Gastroesophageal sphincter (tissue), 4 donors: ENCODE measurements around the gene SDF4. TPM values are rescaled to one million over a fixed set of nuclear protein-coding genes. Genes with fewer than 3 reads are reported as not detected.

ENCODE experiments used
- ATAC-seq: fragments of 150-250 bp; one replicate; pipeline ENCODE4 v1.9.1; 2016; ENCODE audit warnings: mild to moderate bottlenecking, moderate library complexity
- H3K27ac ChIP-seq, 4 donors: fragments of 200-600 bp; sonication (generic) in 3 of 4; 1 replicate in 3 of 4; 2 replicates in 1 of 4; pipeline ENCODE4 v1.5.1; 2016 to 2019
- H3K27me3 ChIP-seq: fragments of 200-600 bp; sonication (generic); one replicate; pipeline ENCODE4 v1.5.1; 2019
- H3K36me3 ChIP-seq, 2 donors: fragments of 200-600 bp; sonication (generic); one replicate each; pipeline ENCODE4 v1.5.1; 2019; ENCODE audit warnings: control low read depth in 1 of 2
- H3K4me1 ChIP-seq, 3 donors: fragments of 200-600 bp; sonication (generic); 1 replicate in 2 of 3; 2 replicates in 1 of 3; pipeline ENCODE4 v1.5.1; 2016 to 2019; ENCODE audit warnings: control low read depth in 2 of 3
- H3K4me3 ChIP-seq, 2 donors: fragments of 200-600 bp; sonication (generic); one replicate each; pipeline ENCODE4 v1.5.1; 2019; ENCODE audit warnings: mild to moderate bottlenecking in 1 of 2, moderate library complexity in 1 of 2
- H3K9me3 ChIP-seq, 3 donors: fragments of 200-600 bp; sonication (generic); one replicate each; pipeline ENCODE4 v1.5.1; 2017 to 2019; ENCODE audit warnings: control low read depth in 2 of 3
- EP300 ChIP-seq: sonication (generic); formaldehyde crosslinking; IDR thresholded peaks from one replicate; pipeline ENCODE4 v1.6.1; 2017; ENCODE audit warnings: antibody characterized with exemption, mild to moderate bottlenecking
- POLR2A ChIP-seq, 2 donors: fragments of 450-650 bp; IDR thresholded peaks; one replicate each; pipeline ENCODE4 v1.6.1; 2017; ENCODE audit warnings: antibody characterized with exemption in 2 of 2, mild to moderate bottlenecking in 2 of 2, moderate library complexity in 1 of 2
- POLR2AphosphoS5 ChIP-seq: sonication (generic); formaldehyde crosslinking; IDR thresholded peaks from one replicate; pipeline ENCODE4 v1.6.1; 2017; ENCODE audit warnings: antibody characterized with exemption
- WGBS, 2 donors: methylation state at CpG; one replicate each; pipeline ENCODE4 v1.1.5; 2018; ENCODE audit warnings: low coverage in 1 of 2; 5-methylcytosine and 5-hydroxymethylcytosine counted together
- total RNA-seq, 4 donors: library from RNA; depleted of rRNA; stranded (reverse); fragments of >200 nt; gene quantifications; one replicate each; pipeline ENCODE4 v1.1.0, GENCODE V29; 2016
- TF ChIP-seq, protein P1 (sequence below), 4 experiments: fragments of 200-600 bp in 2 of 4; fragments of 450-650 bp in 2 of 4; sonication (generic) in 1 of 4; IDR thresholded peaks; one replicate each; pipeline ENCODE4 v1.5.1; 2017 to 2019; ENCODE audit warnings: antibody characterized with exemption in 4 of 4, mild to moderate bottlenecking in 2 of 4, moderate library complexity in 2 of 4

SDF4 gene
- total RNA-seq, 4 donors from 2014 or later: 84.2 to 115 (median 93.9) TPM

DNA sequence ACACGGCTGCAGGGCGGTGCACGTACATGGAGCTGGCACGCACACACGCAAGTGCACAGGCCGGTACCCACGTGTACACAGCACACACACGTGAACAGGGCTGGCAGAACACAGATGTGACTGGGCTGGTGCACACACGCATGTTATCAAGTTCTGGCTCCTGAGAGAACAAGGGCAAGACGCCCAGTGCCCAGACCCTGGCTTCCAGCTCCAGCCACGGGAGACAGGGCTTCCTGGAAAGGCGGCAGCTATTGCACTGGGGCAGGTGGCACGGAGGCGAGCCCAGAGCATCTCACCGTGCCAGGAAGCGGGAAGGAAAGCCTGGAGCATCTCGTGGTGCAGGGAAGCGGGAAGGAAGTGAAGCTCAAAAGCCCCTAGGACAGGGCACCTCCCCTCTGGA lies 5.9 kb downstream of the SDF4 start:
- no peak overlapping the region for H3K4me3 ChIP-seq
- no peak overlapping the region for H3K27ac ChIP-seq
- H3K36me3 ChIP-seq: peaks cover 0 to 88% of the 10 kb centered on the region in 2 donors
- peaks cover 0 to 53% (median 15%) of the 10 kb centered on the region in 3 donors for H3K4me1 ChIP-seq
- TF ChIP-seq, protein P1, sequence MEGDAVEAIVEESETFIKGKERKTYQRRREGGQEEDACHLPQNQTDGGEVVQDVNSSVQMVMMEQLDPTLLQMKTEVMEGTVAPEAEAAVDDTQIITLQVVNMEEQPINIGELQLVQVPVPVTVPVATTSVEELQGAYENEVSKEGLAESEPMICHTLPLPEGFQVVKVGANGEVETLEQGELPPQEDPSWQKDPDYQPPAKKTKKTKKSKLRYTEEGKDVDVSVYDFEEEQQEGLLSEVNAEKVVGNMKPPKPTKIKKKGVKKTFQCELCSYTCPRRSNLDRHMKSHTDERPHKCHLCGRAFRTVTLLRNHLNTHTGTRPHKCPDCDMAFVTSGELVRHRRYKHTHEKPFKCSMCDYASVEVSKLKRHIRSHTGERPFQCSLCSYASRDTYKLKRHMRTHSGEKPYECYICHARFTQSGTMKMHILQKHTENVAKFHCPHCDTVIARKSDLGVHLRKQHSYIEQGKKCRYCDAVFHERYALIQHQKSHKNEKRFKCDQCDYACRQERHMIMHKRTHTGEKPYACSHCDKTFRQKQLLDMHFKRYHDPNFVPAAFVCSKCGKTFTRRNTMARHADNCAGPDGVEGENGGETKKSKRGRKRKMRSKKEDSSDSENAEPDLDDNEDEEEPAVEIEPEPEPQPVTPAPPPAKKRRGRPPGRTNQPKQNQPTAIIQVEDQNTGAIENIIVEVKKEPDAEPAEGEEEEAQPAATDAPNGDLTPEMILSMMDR (IDR thresholded peaks at IDR 0.05): no peak
- TF ChIP-seq EP300 (no peak), POLR2A (IDR thresholded peaks at IDR 0.05) (no peak), POLR2AphosphoS5 (no peak)
- ATAC-seq: no peak
- no peaks in the 10 kb centered on the region for H3K27me3 ChIP-seq
- 82% methylated on average over 5 of the region's 18 CpGs; no CpG with 5 or more reads in 1 of the 2 donors for whole genome bisulfite sequencing, 2 donors
- no peaks in the 10 kb centered on the region for H3K9me3 ChIP-seq

DNA sequence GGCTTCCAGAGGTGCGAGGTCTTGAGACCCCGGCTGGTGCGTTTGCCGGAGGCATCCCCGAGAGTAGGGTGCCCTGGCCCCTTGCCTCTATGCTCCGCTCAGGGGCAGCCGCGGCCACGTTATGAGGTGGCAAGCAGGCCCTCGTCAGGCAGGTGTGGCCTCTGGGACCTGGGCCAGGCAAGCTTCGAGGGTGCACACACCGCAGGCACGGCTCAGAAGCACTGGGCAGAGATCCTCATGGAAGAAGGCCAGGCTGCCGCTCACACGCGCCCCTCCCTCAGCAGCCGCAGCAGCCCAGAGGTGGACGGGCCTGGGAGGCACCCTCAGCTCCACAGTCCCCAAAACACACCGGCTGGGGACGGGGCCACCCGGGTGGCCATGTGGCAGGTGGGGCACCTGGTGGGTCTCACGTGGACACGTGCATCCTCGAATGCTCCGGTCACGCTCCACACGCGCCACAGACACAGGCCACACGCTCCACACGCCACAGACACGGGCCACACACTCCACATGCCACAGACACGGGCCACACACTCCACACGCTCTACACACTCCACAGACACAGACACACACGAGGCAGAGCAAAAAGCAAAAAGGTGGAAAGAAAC lies 6.5 kb downstream of the SDF4 start:
- Histone ChIP-seq H3K27ac (no peak overlapping the region), H3K27me3 (no peaks in the 10 kb centered on the region), H3K36me3 (peaks cover 0 to 94% of the 10 kb centered on the region in 2 donors), H3K9me3 (no peaks in the 10 kb centered on the region), H3K4me3 (no peak overlapping the region), H3K4me1 (peaks cover 0 to 48% (median 9%) of the 10 kb centered on the region in 3 donors)
- no peak for ATAC-seq
- TF ChIP-seq POLR2A (IDR thresholded peaks at IDR 0.05) (no peak), POLR2AphosphoS5 (no peak), EP300 (no peak)
- TF ChIP-seq, protein P1 (IDR thresholded peaks at IDR 0.05): no peak
- 88% methylated on average over 7 of the region's 34 CpGs; no CpG with 5 or more reads in 1 of the 2 donors for WGBS, 2 donors

DNA sequence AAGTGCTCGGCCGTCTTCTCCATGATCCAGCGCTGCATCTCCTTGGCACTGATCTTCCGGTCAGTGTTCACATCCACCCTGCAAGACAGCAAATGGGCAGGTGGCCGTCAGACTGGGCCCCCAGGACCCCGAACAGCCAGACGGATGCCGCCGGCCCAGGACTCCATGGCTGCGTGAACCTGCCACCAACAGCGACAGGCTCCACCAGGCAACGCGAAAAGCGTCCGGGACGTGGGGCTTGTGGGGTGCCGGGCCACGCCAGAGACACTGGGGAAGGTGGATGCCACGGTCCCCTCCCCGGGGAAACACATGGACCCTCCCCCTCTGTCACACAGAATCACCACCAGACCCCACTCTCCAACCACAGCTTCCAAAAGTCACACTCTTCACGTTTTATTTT lies 7.9 kb downstream of the SDF4 start:
- no peak overlapping the region for H3K27ac ChIP-seq
- H3K27me3 ChIP-seq: no peaks in the 10 kb centered on the region
- TF ChIP-seq POLR2A (IDR thresholded peaks at IDR 0.05) (no peak), EP300 (no peak)
- TF ChIP-seq, protein P1 (IDR thresholded peaks at IDR 0.05): no peak
- H3K4me3 ChIP-seq: no peak overlapping the region
- H3K4me1 ChIP-seq: peaks cover 0 to 33% (median 0%) of the 10 kb centered on the region in 3 donors
- ATAC-seq: no peak
- no peaks in the 10 kb centered on the region for H3K9me3 ChIP-seq
- 100% methylated on average over 1 of the region's 21 CpGs; no CpG with 5 or more reads in 1 of the 2 donors for WGBS, 2 donors
- H3K36me3 ChIP-seq: peaks cover 0 to 100% of the 10 kb centered on the region in 2 donors

DNA sequence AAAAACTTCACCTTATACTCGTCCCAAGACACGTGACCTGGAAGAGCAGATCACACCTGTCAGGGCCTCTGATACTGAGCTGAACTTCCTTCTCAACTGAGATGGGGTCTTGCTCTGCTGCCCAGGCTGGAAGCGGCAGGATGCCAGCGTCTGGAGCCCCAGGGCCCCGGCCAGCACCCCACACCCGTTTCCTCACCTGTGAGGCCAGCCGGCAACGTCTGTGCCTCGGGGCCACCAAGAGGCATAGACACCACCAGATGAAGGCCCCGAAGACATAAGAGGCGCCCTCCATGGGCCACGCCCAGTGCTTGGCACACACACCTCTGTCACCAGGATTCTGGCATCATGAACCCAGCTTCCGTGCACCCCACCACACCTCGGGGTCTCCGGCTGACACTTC lies 8.5 kb downstream of the SDF4 start:
- no peak overlapping the region for H3K4me3 ChIP-seq
- H3K36me3 ChIP-seq: peaks cover 0 to 100% of the 10 kb centered on the region in 2 donors
- peaks cover 0 to 27% (median 0%) of the 10 kb centered on the region in 3 donors for H3K4me1 ChIP-seq
- no peak for TF ChIP-seq POLR2A (IDR thresholded peaks at IDR 0.05)
- TF ChIP-seq EP300: no peak
- TF ChIP-seq POLR2AphosphoS5: no peak
- TF ChIP-seq, protein P1 (IDR thresholded peaks at IDR 0.05): no peak
- no peaks in the 10 kb centered on the region for H3K9me3 ChIP-seq
- H3K27ac ChIP-seq: no peak overlapping the region
- no peak for ATAC-seq
- WGBS, 2 donors: 92% methylated on average over 2 of the region's 15 CpGs; no CpG with 5 or more reads in 1 of the 2 donors
- no peaks in the 10 kb centered on the region for H3K27me3 ChIP-seq
